Thyroid gland (tissue), 4 donors: ENCODE results near the gene CARD11.

Source experiments
- POLR2A ChIP-seq, 2 donors: fragments of 450-650 bp; IDR thresholded peaks; one replicate each; pipeline ENCODE4 v1.6.1; 2017; ENCODE audit warnings: antibody characterized with exemption in 2 of 2, mild to moderate bottlenecking in 2 of 2, moderate library complexity in 1 of 2
- TF ChIP-seq, protein P1 (sequence below), 6 experiments: fragments of 200-600 bp in 3 of 6; fragments of 450-650 bp in 3 of 6; sonication (generic) in 3 of 6; IDR thresholded peaks; one replicate each; pipeline ENCODE4 v1.5.1; 2016 to 2019; ENCODE audit warnings: antibody characterized with exemption in 6 of 6, mild to moderate bottlenecking in 2 of 6, inconsistent platforms in 1 of 6, moderate library complexity in 1 of 6

DNA sequence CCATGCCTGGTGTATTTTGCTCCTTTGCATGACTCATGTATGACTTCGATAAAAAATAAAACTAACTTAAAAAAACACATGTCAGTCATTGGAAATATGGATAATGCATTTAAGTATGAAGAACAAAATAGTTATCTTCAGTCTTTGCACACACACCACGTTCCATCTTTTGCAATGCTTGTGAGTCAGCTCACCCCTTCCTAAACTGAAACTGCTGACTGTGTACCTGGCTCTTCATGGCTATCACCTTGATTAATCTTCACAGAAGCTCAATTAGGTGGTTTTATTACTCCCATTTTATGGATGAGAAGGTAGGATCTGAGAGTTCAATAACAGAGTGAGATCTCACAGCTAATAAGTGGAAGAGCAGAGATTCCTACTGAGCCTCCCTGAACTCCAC, 79.5 kb downstream of the CARD11 start:
- TF ChIP-seq, protein P1, sequence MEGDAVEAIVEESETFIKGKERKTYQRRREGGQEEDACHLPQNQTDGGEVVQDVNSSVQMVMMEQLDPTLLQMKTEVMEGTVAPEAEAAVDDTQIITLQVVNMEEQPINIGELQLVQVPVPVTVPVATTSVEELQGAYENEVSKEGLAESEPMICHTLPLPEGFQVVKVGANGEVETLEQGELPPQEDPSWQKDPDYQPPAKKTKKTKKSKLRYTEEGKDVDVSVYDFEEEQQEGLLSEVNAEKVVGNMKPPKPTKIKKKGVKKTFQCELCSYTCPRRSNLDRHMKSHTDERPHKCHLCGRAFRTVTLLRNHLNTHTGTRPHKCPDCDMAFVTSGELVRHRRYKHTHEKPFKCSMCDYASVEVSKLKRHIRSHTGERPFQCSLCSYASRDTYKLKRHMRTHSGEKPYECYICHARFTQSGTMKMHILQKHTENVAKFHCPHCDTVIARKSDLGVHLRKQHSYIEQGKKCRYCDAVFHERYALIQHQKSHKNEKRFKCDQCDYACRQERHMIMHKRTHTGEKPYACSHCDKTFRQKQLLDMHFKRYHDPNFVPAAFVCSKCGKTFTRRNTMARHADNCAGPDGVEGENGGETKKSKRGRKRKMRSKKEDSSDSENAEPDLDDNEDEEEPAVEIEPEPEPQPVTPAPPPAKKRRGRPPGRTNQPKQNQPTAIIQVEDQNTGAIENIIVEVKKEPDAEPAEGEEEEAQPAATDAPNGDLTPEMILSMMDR (IDR thresholded peaks at IDR 0.05) = no peak
- TF ChIP-seq POLR2A (IDR thresholded peaks at IDR 0.05) = no peak
